MM.1S (cell line): ENCODE results near the gene DIP2C.

Experiments
- CTCF ChIP-seq: fragments of 300-600 bp; sonication (generic); IDR thresholded peaks from 2 replicates; pipeline ENCODE4 v1.5.1; 2016; ENCODE audit warnings: antibody characterized with exemption, low read length, mixed read lengths
- EZH2 ChIP-seq: fragments of 300-600 bp; sonication (generic); optimal IDR thresholded peaks from 2 replicates; pipeline ENCODE3; 2017; ENCODE audit warnings: low read depth, mild to moderate bottlenecking, antibody characterized with exemption, low read length, mixed read lengths

GRCh38 chr10:543131-543530 is 146.3 kb downstream of the DIP2C start:
- TF ChIP-seq EZH2 (no peak), CTCF (no peak)
